GM19099 (cell line): ENCODE results near the gene CELSR1.

Source experiments
- POLR2A ChIP-seq: IDR thresholded peaks from 3 replicates; pipeline ENCODE4 v1.6.1; 2011; ENCODE audit warnings: low read depth; ENCODE audit not compliant: insufficient read length; ENCODE audit errors: extremely low read depth

CELSR1 gene

DNA sequence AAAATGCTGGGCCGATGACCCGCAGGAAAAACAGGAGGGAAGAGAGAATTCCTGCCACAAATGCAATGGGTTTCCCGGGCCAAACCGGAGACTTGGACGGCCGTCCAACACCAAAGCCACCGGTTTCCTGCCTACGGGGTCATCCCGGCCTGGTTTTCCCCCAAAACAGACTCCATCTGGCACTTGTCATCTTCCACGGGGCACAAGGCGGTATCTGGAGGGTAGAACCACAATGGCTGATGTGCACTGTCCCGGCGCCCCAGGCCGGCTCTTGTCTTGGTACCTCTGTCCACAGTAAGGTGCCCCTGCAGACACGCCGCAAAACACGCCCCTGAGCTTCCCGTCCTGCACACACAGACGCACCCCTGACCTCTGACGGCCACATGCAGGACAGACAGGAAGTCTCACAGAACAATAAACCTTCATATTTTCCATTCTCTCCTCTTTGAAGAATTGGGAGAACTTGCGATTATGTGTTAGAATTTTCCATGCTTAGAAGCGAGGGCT is 20.1 kb downstream of the CELSR1 start:
- no peak for TF ChIP-seq POLR2A

- TF ChIP-seq POLR2A = no peak
These were observed 20.8 kb downstream of the CELSR1 start for GRCh38 chr22:46516638-46517037.

DNA sequence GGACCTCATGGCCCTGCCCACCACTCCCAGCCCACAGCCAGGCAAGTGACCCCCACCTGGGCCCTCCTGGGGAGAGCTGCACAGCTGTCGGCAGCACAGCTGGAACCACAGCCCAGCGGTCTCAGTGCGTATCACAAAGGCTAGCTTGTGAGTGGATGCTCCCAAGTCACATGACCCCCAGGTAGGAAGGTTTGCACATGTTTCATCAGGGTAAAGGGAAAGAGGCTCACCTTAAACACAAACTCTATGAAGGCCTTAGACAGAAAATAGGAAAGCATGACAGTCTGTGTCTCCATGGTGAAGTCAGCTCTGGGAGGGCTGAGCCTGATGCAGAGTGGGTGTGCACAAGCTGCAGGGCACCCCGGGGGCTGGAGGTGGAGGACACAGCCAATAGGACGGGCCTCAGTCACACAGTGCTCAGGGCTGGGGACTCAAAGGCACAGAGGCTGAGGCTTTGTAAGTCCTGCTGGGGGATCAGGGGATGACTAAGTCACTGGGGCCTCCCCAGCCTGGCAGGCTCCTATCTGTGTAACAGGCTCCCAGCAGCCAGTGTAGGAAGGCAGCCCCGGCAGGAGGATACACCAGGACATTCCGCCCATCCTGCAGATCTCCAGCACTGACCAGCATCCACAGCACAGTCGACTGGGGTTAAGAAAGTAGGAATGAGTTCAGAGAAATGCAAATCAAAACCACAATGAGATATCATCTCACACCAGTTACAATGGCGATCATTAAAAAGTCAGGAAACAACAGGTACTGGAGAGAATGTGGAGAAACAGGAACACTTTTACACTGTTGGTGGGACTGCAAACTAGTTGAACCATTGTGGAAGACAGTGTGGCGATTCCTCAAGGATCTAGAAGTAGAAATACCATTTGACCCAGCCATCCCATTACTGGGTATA is 22.0 kb downstream of the CELSR1 start:
- no peak for TF ChIP-seq POLR2A

DNA sequence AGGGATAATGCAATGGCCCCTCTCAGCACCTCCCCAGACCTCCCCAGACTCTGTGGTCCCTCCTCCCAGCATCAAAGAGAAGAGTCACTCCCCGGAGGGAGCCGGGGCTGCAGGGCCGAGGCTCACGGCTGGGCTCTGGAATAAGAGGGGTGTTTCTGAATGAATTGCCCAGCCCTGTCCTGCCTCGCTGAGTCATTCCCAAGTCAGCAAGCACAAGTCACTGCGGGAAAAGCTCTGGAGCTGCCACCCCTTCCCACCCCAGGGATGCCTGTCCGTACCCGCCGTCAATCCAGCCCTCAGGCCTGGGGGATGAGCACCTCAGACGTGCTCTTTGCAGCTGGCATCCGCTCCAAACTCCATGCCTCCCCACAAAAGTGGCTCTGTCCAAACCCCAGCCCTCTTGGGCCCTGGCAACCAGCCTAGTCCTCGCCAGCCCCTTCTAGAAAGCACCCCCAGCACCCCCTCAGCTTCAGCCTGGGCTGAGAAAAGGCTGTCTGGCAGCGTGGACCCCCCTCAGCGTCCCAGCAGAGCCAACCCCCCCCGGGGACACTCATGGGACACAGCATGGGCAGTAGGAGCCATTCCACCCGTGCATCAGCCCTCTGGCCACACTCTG is 22.7 kb downstream of the CELSR1 start:
- TF ChIP-seq POLR2A = no peak

- no peak for TF ChIP-seq POLR2A
These were observed 23.4 kb downstream of the CELSR1 start for GRCh38 chr22:46513908-46514550.

GRCh38 chr22:46512683-46513082 is 24.7 kb downstream of the CELSR1 start:
- TF ChIP-seq POLR2A = no peak

DNA sequence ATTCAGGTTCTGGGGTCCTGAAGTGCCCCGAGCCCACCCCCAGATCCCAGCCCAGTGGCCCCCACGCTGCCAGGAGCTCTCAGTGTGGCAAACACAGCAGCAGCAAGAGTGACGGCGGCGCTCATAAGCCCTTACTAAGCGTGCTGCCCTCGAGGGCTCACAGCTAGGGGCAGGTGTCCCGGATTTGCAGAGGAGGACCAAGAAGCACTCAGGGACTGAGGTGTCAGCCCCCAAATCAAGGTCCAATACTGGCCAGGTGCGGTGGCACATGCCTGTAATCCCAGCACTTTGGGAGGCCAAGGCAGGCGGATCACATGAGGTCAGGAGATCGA is 25.4 kb downstream of the CELSR1 start:
- no peak for TF ChIP-seq POLR2A

- no peak for TF ChIP-seq POLR2A
These were observed 26.0 kb downstream of the CELSR1 start for GRCh38 chr22:46511151-46512038.

GRCh38 chr22:46509416-46510089 is 27.9 kb downstream of the CELSR1 start:
- no peak for TF ChIP-seq POLR2A

GRCh38 chr22:46508491-46508999 is 28.9 kb downstream of the CELSR1 start:
- no peak for TF ChIP-seq POLR2A

- no peak for TF ChIP-seq POLR2A
These were observed 29.7 kb downstream of the CELSR1 start for GRCh38 chr22:46507451-46508425.

- no peak for TF ChIP-seq POLR2A
These were observed 32.8 kb downstream of the CELSR1 start for GRCh38 chr22:46504584-46504983.
